NCI-H2227 (cell line): ENCODE results near the gene TRAPPC1.

Source experiments
- DNase-seq: peaks from one replicate; lab custom pipeline; 2025; ENCODE audit not compliant: unreplicated experiment; lab: John Stamatoyannopoulos, UW

The TRAPPC1 gene

DNA sequence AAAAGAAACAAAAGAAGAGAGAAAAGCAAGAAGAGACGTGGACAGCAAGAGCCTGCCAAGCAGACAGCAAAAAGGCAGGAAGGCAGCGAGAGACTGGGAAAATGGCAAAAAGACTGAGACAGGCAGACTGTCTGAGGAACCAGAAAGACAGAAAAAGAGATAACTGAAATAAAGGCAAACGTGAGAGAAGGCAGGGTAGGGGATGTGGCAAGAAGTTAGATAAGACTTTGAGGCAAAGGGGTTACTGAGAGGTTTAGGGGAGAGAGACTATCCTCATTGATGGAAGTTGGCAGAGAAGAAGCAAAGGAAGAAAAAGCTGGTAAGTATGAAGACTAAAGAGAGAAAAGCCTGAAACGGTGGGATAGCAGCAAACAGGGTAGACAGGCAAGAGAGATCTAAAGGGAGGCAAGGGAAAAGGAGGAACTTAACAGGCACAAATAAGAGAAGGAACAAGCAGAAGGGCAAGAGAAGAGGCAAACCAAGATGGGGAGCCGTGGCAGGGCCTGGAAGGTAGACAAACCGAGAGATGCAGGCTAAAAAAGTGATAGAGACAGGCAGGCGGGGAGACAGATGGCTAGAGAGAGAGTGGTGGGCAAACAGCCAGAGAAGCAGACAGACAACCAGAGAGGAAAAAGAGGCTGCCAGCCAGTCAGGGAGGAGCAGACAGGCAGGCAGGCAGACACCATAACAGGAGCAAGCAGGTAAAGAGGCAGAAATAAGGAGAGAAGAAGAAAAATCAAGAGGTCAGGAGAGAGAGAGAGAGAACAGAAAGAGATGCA, 50.3 kb downstream of the TRAPPC1 start:
- DNase-seq: no peak
